HepG2 (cell line): Measurements from ENCODE around the gene SPHK1. TPM values are rescaled to one million over a fixed set of nuclear protein-coding genes. Genes with fewer than 3 reads are reported as not detected.
A peak's percentile ranks its signal among the peaks of the same experiment; 100 is the strongest.

Experiments used
- CC2D1A ChIP-seq: sonication (generic); formaldehyde crosslinking; IDR thresholded peaks from 2 replicates; pipeline ENCODE4 v1.8.1; 2023; ENCODE audit warnings: mild to moderate bottlenecking, missing genetic modification reagents
- CREBL2 ChIP-seq: sonication (generic); formaldehyde crosslinking; IDR thresholded peaks from 2 replicates; pipeline ENCODE4 v1.8.1; 2023; ENCODE audit warnings: missing genetic modification reagents, mild to moderate bottlenecking, borderline replicate concordance
- GZF1 ChIP-seq: sonication (generic); formaldehyde crosslinking; IDR thresholded peaks from 2 replicates; pipeline ENCODE4 v1.5.1; 2020; ENCODE audit warnings: mild to moderate bottlenecking, missing genetic modification reagents
- KMT2A ChIP-seq: sonication (generic); formaldehyde crosslinking; IDR thresholded peaks from 2 replicates; pipeline ENCODE4 v1.4.0; 2020; ENCODE audit warnings: missing genetic modification reagents
- MTA1 ChIP-seq: sonication (generic); formaldehyde crosslinking; IDR thresholded peaks from 2 replicates; pipeline ENCODE4 v1.4.0; 2020; ENCODE audit warnings: missing genetic modification reagents, mild to moderate bottlenecking, borderline replicate concordance
- MXD1 ChIP-seq: sonication (generic); formaldehyde crosslinking; IDR thresholded peaks from 2 replicates; pipeline ENCODE4 v1.4.0; 2020; ENCODE audit warnings: mild to moderate bottlenecking, missing genetic modification reagents
- MYC ChIP-seq: sonication (generic); formaldehyde crosslinking; IDR thresholded peaks from 2 replicates; pipeline ENCODE4 v1.9.0; 2021; ENCODE audit warnings: missing genetic modification reagents, borderline replicate concordance
- NAIF1 ChIP-seq: sonication (generic); formaldehyde crosslinking; IDR thresholded peaks from 2 replicates; pipeline ENCODE4 v1.5.0; 2020; ENCODE audit warnings: mild to moderate bottlenecking, missing genetic modification reagents, borderline replicate concordance
- NFRKB ChIP-seq: fragments of 450-650 bp; IDR thresholded peaks from 2 replicates; pipeline ENCODE4 v1.6.1; 2017
- NR2C2 ChIP-seq: sonication (generic); formaldehyde crosslinking; IDR thresholded peaks from 2 replicates; pipeline ENCODE4 v1.4.0; 2020; ENCODE audit warnings: missing genetic modification reagents, mild to moderate bottlenecking, moderate library complexity, borderline replicate concordance
- PHB2 ChIP-seq: fragments of 450-650 bp; IDR thresholded peaks from 2 replicates; pipeline ENCODE4 v1.6.1; 2018; ENCODE audit not compliant: partially characterized antibody
- RELA ChIP-seq: sonication (generic); formaldehyde crosslinking; IDR thresholded peaks from 2 replicates; pipeline ENCODE4 v1.4.0; 2020; ENCODE audit warnings: missing genetic modification reagents
- TAF1 ChIP-seq: sonication (generic); formaldehyde crosslinking; IDR thresholded peaks from 2 replicates; pipeline ENCODE4 v1.4.0; 2020; ENCODE audit warnings: missing genetic modification reagents
- TEAD2 ChIP-seq: sonication (generic); formaldehyde crosslinking; IDR thresholded peaks from 2 replicates; pipeline ENCODE4 v1.9.0; 2021; ENCODE audit warnings: missing genetic modification reagents
- TIGD3 ChIP-seq: sonication (generic); formaldehyde crosslinking; IDR thresholded peaks from 2 replicates; pipeline ENCODE4 v1.5.1; 2020; ENCODE audit warnings: mild to moderate bottlenecking, missing genetic modification reagents, borderline replicate concordance
- TOE1 ChIP-seq: sonication (generic); formaldehyde crosslinking; IDR thresholded peaks from 2 replicates; pipeline ENCODE4 v1.4.0; 2020; ENCODE audit warnings: mild to moderate bottlenecking, missing genetic modification reagents
- YEATS2 ChIP-seq: sonication (generic); formaldehyde crosslinking; IDR thresholded peaks from 2 replicates; pipeline ENCODE4 v1.4.0; 2020; ENCODE audit warnings: missing genetic modification reagents, borderline replicate concordance
- YEATS4 ChIP-seq: sonication (generic); formaldehyde crosslinking; IDR thresholded peaks from 2 replicates; pipeline ENCODE4 v1.4.0; 2020; ENCODE audit warnings: missing genetic modification reagents, borderline replicate concordance
- ZBTB44 ChIP-seq: sonication (generic); formaldehyde crosslinking; IDR thresholded peaks from 2 replicates; pipeline ENCODE4 v1.4.0; 2020; ENCODE audit warnings: missing genetic modification reagents
- ZBTB7A ChIP-seq: sonication (generic); formaldehyde crosslinking; IDR thresholded peaks from 2 replicates; pipeline ENCODE4 v1.8.0; 2022; ENCODE audit warnings: mild to moderate bottlenecking, missing genetic modification reagents
- ZNF24 ChIP-seq: fragments of 450-650 bp; IDR thresholded peaks from 2 replicates; pipeline ENCODE4 v1.6.1; 2017; ENCODE audit warnings: antibody characterized with exemption, mild to moderate bottlenecking
- ZNF33B ChIP-seq: sonication (generic); formaldehyde crosslinking; IDR thresholded peaks from 2 replicates; pipeline ENCODE4 v1.5.1; 2020; ENCODE audit warnings: mild to moderate bottlenecking, missing genetic modification reagents
- ZNF34 ChIP-seq: sonication (generic); formaldehyde crosslinking; IDR thresholded peaks from 2 replicates; pipeline ENCODE4 v1.4.0; 2020; ENCODE audit warnings: mild to moderate bottlenecking, missing genetic modification reagents, borderline replicate concordance
- ZNF432 ChIP-seq: sonication (generic); formaldehyde crosslinking; IDR thresholded peaks from 2 replicates; pipeline ENCODE4 v1.5.0; 2020; ENCODE audit warnings: missing genetic modification reagents, mild to moderate bottlenecking, borderline replicate concordance
- ZNF460 ChIP-seq: sonication (generic); formaldehyde crosslinking; IDR thresholded peaks from 2 replicates; pipeline ENCODE4 v1.5.1; 2020; ENCODE audit warnings: missing genetic modification reagents, mild to moderate bottlenecking, borderline replicate concordance
- ZNF589 ChIP-seq: sonication (generic); formaldehyde crosslinking; conservative IDR thresholded peaks from 2 replicates; pipeline ENCODE4 v1.8.0; 2022; ENCODE audit warnings: mild to moderate bottlenecking, moderate library complexity, missing genetic modification reagents
- polyA plus RNA-seq, 8 experiments: library from polyadenylated mRNA; depleted of rRNA in 3 of 8; stranded (reverse) in 7 of 8; unstranded in 1 of 8; fragments of >200 nt; fragmentation: Illumina TruSeq in 4 of 8; extraction: Trizol in 4 of 8; gene quantifications; 2 replicates each; pipeline versions ENCODE4 v1.2.1 to v1.2.3, GENCODE V29; 2011 to 2016; ENCODE audit warnings: low read depth in 4 of 8, missing spikeins in 1 of 8, mixed read lengths in 1 of 8; ENCODE audit not compliant: insufficient read depth in 1 of 8
- total RNA-seq, 5 experiments: library from RNA; depleted of rRNA; stranded (reverse); fragments of >200 nt; fragmentation: Illumina TruSeq; extraction: Trizol; gene quantifications; 2 replicates each; pipeline ENCODE4 v1.2.3, GENCODE V29; 2016; ENCODE audit warnings: low read depth in 1 of 5

The SPHK1 gene
- total and polyA plus RNA-seq, 2 of the 13 experiments (the other 11 are each of a cell fraction or from before 2014, with no cell fraction given), result 129 to 160 TPM

- TF ChIP-seq KMT2A (CRISPR knock-in tag), result peak; percentile 20; the same call in 1 of the 2 replicates
- peak; percentile 54 for TF ChIP-seq YEATS4
- no peak for TF ChIP-seq ZNF460 (CRISPR knock-in tag)
- peak; percentile 63; the same call in 1 of the 2 replicates for TF ChIP-seq TOE1 (CRISPR knock-in tag)
- TF ChIP-seq ZNF24, result no peak
- TF ChIP-seq ZNF33B, result no peak
- no peak for TF ChIP-seq TEAD2 (CRISPR knock-in tag)
- peak; percentile 64; the same call in 1 of the 2 replicates for TF ChIP-seq TAF1 (CRISPR knock-in tag)
- 0 out of 2 replicates have a peak, but pooled peaks have one; percentile 41 for TF ChIP-seq NAIF1 (CRISPR knock-in tag)
- no peak; the same call in 1 of the 2 replicates for TF ChIP-seq RELA
- peak; percentile 53; the same call in 1 of the 2 replicates for TF ChIP-seq YEATS2
- peak; percentile 99 for TF ChIP-seq ZBTB7A (CRISPR knock-in tag)
- no peak for TF ChIP-seq ZBTB44 (CRISPR knock-in tag)
- TF ChIP-seq ZNF589 (CRISPR knock-in tag), result no peak
- TF ChIP-seq NR2C2 (CRISPR knock-in tag), result peak; percentile 70; the same call in 1 of the 2 replicates
- peak; percentile 64; the same call in 1 of the 2 replicates for TF ChIP-seq MXD1 (CRISPR knock-in tag)
- TF ChIP-seq TIGD3 (CRISPR knock-in tag), result 0 out of 2 replicates have a peak, but pooled peaks have one; percentile 41
- TF ChIP-seq CREBL2 (CRISPR knock-in tag), result 0 out of 2 replicates have a peak, but pooled peaks have one; percentile 42
- peak; percentile 94 for TF ChIP-seq MTA1
- TF ChIP-seq ZNF34, result no peak
- peak; percentile 47 for TF ChIP-seq GZF1 (CRISPR knock-in tag)
- no peak for TF ChIP-seq CC2D1A (CRISPR knock-in tag)
- TF ChIP-seq PHB2, result no peak
- peak; percentile 83; the same call in 1 of the 2 replicates for TF ChIP-seq MYC (CRISPR knock-in tag)
- no peak for TF ChIP-seq NFRKB
- TF ChIP-seq ZNF432, result no peak
These were observed 7.9 kb upstream of the SPHK1 start (continued) for GRCh38 chr17:76376318-76377133.
